ENCODE measurements around the gene HELZ.
"Not testable (repeated sequence)": the region's sequence is repeated elsewhere in the genome, so short reads cannot be mapped to it uniquely, and the experiment has no call there.

Gene HELZ

DNA sequence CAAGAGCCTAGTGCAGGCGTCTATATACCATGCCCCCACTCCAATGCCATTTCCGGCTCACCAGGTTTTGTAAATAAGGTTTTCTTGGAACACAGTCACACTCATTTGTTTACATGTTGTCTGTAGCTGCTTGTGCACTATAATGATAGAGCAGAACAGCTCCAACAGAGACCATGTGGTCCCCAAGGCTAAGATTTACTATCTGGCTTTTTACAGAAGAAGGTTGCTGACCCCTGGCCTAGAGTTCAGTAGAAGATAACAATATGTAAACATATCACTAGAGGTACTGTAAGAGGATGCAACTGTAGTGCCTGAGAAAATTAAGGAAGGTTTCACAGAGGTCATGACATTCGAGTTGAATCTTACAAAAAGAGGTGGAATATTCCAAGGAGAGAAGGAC lies 134.4 kb downstream of the HELZ start:
- no peak for DNase-seq

GRCh38 chr17:67109111-67109510 lies 135.9 kb downstream of the HELZ start:
- no peak for DNase-seq

- DNase-seq = no peak
These were observed 136.9 kb downstream of the HELZ start for GRCh38 chr17:67107811-67108775.

GRCh38 chr17:67107171-67107570 lies 137.8 kb downstream of the HELZ start:
- DNase-seq = no peak

DNA sequence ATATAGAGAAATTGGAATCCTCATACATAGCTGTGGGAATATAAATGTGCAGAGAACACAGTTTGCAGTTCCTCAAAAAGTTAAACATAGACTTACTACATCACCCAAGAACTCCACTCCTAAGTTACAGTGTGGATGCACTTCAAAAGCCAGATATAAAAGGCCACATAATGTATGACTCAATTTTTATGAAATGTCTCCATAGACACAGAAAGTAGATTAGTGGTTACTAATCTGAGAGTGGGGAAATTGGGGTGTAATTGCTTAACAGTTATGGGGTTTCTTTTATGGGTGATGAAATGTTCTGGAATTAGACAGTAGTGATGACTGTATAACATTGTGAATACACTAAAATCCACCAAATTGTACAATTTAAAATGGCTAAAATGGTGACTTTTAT lies 139.8 kb downstream of the HELZ start:
- DNase-seq = no peak

DNA sequence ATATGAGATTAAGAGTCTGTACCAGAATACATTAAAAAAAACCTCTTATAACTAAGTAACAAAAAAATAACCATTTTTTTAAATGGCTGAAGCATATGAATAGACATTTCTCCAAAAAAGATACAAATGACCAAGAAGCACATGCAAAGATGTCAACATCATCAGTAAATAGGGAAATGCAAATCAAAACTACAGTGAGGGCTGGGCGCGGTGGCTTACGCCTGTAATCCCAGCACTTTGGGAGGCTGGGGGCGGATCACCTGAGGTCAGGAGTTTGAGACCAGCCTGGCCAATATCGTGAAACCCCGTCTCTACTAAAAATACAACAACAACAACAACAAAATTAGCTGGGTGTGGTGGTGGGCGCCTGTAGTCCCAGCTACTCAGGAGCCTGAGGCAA lies 140.4 kb downstream of the HELZ start:
- not testable (repeated sequence) for DNase-seq

GRCh38 chr17:67098006-67098405 lies 147.0 kb downstream of the HELZ start:
- DNase-seq = no peak

GRCh38 chr17:67096609-67097008 lies 148.4 kb downstream of the HELZ start:
- no peak for DNase-seq

DNA sequence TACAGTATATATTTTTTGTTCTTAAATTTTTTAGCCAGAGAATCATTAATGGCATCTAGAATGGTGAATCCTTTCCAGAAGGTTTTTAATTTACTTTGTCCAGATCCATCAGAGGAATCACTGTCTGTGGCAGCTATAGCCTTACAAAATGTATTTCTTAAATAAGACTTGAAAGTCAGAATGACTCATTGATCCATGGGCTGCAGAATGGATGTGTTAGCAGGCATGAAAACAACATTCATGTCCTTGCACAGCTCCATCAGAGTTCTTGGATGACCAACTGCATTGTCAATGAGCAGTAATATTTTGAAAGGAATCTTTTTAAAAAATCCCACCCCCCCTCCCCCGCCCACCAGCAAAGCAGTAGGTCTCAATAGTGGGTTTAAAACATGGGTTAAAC lies 149.2 kb downstream of the HELZ start:
- no peak for DNase-seq

DNA sequence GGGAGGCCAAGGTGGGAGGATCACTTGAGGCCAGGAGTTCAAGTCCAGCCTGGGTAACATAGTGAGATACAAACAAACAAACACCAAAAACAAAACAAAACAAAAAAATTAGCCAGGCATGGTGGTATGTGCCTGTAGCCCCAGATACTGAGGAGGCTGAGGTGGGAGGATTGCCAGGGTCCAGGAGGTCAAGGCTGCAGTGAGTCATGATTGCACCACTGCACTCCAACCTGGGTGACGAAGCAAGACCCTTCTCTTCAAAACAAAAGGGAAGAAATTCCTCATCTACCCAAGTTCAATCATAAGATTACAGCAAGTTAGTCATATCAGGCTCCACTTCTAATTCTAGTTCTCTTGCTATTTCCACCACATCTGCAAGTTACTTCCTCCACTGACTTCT lies 149.7 kb downstream of the HELZ start:
- not testable (repeated sequence) for DNase-seq

DNA sequence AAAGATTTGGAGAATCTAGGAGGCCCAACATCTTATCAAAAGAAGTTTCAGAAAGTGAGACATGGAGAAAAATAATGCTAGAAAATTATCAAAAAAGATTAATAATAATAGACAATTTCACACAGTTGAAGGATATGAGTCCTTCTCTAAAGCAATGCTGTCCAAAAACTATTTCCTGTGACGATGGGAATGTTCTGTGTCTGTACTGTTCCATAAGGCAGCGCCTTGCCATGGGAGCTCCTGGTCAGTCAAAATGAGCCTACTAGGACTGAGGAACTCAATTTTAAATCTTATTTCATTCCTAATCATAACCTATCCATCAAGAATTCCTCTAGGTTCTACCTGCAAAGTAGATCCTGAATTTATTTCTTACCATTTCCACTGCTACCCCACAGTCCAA lies 151.6 kb downstream of the HELZ start:
- no peak for DNase-seq

DNA sequence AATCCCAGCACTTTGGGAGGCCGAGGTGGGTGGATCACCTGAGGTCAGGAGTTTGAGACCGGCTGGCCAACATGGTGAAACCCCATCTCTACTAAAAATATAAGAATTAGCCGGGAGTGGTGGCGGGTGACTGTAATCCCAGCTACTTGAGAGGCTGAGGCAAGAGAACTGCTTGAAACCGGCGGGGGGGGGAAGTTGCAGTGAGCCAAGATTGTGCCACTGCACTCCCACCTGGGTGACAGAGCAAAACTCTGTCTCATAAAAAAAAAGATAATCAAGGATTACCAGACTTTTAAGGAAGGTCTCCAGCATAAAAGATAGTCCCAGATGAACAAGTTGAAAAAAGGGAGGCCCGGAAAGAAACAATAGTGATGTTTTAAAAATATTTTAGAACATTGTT lies 152.3 kb downstream of the HELZ start:
- not testable (repeated sequence) for DNase-seq

DNA sequence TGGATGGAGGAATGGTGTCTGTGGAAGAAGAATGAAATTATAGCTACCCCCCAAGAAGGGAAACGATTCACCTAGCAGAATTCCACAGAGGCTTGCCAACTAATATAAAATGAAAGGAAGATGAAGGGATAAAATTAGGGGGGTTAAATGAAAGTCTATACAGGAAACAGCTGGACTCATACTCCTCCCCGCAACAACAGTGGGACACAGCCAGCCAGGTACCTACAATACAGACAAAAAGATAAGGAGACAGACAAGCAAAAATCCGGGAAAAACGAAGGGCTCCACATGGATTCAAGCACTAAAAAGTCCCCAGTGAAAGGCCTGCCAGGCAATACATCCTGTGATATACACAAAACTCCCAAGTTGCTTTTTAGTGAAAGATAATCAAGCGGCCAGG lies 152.7 kb downstream of the HELZ start:
- DNase-seq = no peak

DNA sequence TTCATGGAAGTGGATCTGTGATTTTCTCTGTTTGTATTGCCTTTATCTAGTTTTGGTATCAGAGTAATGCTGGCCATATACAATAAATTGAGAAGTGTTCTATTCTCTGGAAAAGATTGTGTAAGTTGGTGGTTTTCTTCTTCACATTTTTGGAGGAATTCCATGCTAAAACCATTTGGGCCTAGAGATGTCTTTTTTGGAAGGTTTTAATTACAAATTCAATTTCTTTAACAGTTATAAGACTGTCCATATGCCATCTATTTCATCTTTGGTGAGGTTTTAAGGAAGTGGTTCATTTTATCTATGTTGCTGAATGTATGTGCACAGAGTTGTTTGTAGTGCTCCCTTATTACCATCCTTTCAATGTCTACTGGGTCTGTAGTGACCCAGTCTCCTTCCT lies 154.7 kb downstream of the HELZ start:
- DNase-seq = no peak

GRCh38 chr17:67088639-67089038 lies 156.4 kb downstream of the HELZ start:
- DNase-seq = peak; percentile 43

GRCh38 chr17:67085406-67085805 lies 159.6 kb downstream of the HELZ start:
- DNase-seq = no peak

DNA sequence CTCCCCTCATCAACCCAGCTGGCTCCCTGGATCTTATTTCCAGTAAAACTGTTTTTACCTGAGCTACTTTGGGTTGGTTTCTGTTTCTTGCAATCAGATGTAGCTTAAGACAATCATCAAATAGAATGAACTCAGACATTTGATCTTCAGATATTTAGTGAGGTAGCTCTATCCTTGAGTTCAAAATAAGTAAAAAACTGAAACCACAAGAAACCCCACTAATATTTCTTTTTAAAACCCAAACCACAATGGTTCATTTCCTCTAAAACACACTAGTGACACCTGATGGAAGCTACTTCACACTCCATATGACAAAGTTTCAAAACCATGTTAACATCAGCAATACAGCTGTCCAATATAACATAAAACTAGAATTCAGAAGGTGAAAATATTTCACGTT lies 162.9 kb downstream of the HELZ start:
- DNase-seq = no peak

DNA sequence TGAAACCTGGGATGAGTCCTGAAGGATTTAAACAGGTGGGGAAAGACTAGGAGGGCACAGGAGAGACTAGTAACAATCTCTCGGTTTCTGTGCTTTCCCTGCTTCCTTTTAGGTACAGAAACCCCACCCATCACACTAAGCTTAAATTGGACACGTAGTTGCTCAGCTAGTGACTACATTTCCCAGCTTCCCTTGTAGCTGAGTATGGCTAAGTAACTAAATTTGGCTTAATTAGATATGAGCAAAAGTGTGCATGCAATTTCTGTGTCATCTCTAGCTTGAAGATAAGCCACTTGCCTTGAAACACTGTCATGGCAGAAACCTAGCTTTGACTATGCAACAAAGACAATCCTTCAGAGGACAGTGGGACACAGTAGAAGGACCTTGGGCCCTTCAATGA lies 164.2 kb downstream of the HELZ start:
- no peak for DNase-seq

- DNase-seq = no peak
These were observed 165.5 kb downstream of the HELZ start for GRCh38 chr17:67079491-67079890.

- no peak for DNase-seq
These were observed 166.7 kb downstream of the HELZ start for GRCh38 chr17:67078292-67078691.

DNA sequence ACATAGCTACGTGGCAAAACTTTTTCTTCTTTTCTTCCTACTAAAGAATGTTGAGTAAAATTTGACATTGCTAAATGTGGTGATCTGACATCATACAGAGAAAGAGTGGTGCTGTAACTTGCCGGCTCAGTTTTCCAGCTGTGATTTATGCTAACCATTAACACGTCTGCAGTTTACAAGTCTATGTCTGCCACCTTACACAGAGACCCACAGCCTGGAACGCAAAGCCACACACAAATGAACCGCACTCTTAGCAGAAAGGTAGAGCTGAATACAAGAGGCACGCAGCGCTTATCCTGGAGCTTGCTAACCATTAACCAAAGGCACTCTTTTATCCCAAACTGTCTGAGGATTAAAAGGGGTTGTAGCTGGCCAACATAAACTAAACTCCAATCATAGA lies 168.7 kb downstream of the HELZ start:
- no peak for DNase-seq

DNA sequence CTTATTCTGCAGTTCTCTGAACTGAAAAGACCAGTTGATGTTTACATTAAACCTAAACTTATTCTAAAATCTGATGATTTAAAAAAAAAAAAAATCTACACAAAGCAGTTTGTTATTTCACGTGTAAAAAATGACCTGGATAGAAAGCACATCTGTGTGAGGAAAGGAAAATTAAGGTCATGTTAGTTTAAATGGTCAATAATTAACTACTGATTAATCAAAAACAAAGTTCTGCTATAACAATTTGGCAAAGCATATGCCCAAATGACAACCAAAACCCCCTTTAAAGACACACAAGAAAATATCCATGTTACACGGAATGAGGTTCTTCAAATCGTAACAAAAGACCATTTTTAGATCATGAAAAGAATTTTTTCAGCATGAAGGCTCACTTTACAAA lies 170.2 kb downstream of the HELZ start:
- DNase-seq = no peak

- no peak for DNase-seq
These were observed 172.1 kb downstream of the HELZ start for GRCh38 chr17:67072885-67073284.

DNA sequence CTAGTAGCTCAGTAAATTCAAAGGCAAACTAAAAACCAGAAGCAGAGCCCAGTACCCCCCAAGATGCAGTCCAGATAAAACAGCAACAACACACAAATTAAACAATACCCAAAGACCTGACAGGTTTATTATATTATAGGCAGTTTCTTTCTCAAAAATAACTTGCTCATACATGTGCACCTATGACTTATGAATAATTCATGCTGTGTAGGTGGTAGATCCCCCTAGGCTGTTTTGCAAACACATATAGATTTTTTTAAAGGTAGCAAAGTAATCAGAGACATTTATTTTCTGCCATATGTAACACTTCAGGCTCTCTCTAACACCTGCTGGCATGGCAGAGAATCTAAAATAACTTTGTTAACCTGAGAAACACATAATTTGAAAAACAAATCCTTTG lies 173.4 kb downstream of the HELZ start:
- DNase-seq = no peak

DNA sequence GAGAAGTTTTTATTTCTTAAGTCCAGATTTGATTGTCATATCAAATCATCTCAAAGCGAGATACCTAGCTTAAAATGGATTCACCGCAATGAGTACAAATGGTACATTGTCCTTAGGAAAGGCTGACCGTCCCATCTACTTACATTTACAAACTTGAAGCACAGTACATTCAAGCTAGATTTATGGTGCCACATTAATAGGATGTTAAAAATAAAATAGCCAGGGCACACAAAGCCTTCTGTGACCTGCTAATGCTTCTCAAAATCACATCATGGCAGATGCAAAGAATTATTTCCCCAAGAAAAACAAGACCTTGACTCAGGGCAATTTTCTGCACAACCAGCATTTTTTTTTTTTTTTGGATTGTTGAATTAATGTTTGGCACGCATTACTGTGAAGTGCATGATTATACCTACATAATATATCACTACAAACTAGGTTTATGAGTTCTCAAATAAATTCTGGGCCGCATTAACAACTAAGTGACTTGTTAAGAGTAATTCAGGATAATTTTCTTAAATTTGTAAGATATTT lies 175.3 kb downstream of the HELZ start:
- DNase-seq = no peak

Data from NCI-H1436 treated with DMSO at 0.1 percent for 48 hours (cell line).